GM19455 (cell line): ENCODE measurements around the gene STX17.

Experiments used
- ATAC-seq: cut with Tn5 transposase; IDR thresholded peaks from one replicate; pipeline ENCODE4 v1.9.1; 2021; ENCODE audit not compliant: unreplicated experiment

The STX17 gene

GRCh38 chr9:99905833-99906402 is 536 bp upstream of the STX17 start:
- ATAC-seq, result no peak

- no peak for ATAC-seq
These were observed 716 bp downstream of the STX17 start for GRCh38 chr9:99907208-99907532.

GRCh38 chr9:99911600-99911999 is 5.1 kb downstream of the STX17 start:
- no peak for ATAC-seq

DNA sequence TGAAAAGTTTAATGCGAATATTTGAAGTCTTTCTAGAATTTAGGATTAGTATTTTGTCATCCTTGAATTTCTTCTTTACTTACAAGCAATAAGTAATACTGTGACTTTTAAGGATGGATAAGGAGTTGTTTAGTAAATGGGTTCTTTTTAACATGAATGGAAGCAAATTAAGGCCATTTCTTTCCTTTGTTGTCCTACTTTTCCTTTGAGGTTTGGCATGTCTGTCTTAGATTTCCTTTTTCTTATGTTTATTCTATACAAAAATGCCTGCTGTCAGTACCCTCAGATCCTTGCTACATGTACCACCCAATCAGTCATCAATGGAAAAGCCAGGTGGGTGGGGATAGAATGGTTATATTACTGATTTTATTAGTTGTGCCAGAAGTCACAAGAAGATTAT is 10.2 kb downstream of the STX17 start:
- no peak for ATAC-seq

DNA sequence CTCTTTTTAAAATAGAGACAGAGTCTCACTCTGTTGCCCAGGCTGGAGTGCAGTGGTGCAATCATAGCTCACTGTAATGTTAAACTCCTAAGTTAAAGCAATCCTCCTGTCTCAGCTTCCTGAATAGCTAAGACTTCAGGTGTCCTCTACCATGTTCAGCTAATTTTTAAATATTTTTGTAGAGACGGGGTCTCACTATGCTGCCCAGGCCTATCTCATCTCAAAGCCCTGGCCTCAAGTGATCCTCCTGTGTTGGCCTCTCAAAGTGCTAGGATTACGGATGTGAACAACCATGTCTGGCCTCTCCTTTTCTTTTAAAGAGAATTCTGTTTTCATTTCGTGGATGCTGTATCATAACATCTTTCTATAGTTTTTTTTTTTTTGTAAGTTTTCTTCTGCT is 11.7 kb downstream of the STX17 start:
- no peak for ATAC-seq

DNA sequence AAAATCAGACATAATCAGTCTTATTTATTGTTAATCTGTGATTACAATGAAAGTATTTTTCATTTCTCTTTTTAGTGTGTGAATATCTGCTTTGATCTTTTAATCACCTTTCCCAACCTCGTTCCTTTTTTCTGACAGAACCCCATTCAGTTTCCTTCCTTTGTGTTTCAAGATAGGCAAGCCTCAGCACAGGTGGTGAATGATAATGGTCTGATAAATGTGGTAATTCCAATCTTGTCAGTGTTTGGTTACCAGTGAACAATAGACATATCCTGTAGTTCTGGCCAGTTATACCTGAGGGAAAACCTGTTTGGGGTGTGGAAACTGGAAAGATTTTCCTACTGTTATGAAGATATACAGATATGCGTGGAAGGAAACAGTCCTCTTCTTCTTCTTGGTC is 13.5 kb downstream of the STX17 start:
- no peak for ATAC-seq

GRCh38 chr9:99921875-99922710 is 15.6 kb downstream of the STX17 start:
- ATAC-seq, result no peak

DNA sequence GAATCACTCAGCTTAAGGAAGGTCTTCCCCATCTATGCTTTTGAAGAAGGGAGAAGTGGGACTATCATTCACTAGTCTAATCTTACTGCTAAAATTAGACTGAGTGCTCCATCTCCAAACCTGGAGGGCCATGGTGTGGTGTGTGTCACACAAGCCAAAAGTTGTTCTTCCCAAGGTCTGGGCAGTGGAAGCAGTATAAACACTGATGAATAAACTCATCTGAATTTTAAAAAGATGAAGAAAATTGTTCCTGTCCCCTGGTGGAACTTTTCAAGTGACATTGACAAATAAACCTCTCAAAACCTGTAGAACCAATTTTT is 16.2 kb downstream of the STX17 start:
- ATAC-seq, result no peak

DNA sequence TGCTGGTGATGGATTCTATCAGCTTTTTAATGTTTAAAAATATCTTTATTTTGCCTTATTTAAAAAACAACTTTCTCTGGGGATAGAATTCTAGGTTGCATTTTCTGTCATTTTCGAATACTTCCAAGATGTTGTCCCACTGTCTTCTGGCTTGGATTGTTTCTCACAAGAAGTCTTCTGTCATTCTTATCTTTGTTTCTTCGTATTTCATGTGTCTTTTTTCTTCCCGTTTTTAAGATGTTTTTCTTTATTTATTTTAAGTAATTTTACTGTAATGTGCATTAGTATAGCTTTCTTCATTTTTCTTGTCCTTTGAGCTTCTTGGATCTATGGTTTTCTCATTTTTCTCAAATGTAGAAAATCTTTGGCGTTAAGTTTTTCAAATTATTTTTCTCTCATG is 19.1 kb downstream of the STX17 start:
- no peak for ATAC-seq

GRCh38 chr9:99929652-99930051 is 23.2 kb downstream of the STX17 start:
- no peak for ATAC-seq

GRCh38 chr9:99931155-99931840 is 24.8 kb downstream of the STX17 start:
- ATAC-seq, result no peak

GRCh38 chr9:99936947-99937587 is 30.6 kb downstream of the STX17 start:
- ATAC-seq, result no peak

- no peak for ATAC-seq
These were observed 40.9 kb downstream of the STX17 start for GRCh38 chr9:99947395-99947794.

DNA sequence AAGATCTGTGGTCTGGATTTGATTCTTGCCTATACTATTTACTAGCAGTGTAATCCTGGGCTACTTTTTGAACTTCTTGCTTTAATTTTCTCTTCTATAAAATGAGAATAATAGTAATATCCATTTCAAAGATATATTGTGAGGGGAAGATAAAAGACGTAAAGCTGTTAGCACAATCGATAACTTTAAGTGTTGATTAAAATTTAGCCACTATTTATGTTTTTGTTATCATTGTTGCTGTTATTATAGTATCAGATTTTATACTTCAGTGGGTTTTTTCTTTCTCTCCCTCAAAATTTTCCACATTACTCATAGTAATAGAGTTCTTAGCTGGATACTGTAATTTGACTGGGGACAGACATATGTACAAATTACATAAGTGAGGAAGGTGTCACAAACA is 42.0 kb downstream of the STX17 start:
- no peak for ATAC-seq

- no peak for ATAC-seq
These were observed 42.4 kb downstream of the STX17 start for GRCh38 chr9:99948896-99949295.

GRCh38 chr9:99953861-99954507 is 47.5 kb downstream of the STX17 start:
- no peak for ATAC-seq

DNA sequence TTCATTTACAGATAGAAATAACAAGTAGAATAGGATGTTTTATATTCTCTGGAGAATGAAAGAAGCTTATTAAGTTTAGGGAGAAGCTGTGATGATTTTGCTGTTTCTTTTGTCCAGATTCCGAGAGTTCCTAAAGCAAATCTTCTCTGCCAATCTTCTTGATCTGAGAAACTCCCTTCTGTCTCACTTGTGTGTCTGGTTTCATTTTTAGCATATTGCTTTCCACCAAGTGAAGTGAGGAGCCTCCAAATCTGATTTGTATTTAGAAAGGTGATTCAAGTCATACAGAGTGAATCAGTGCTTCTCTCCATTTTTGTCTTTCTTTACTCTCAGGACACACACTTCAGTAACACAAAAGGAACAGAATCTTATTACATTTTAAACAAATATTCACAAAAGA is 48.4 kb downstream of the STX17 start:
- no peak for ATAC-seq

DNA sequence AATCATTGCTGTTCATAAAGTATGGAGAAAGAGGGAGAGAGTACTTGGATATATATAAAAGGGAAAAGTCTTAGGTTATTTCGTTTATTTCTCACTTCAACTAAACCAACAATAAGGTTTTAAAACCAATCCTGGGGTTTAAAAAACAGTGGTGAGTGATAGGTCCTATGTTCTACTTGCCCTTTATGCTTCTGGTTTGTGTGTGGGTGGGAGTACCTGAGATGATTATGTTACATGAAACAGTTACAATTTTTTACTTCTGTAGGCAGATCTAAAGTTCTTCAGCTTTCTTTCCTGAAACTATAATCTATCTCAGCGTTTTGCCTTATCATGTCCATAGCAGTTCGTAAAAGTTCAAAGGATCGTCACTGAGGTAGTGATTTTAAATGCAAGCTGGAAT is 49.2 kb downstream of the STX17 start:
- no peak for ATAC-seq

DNA sequence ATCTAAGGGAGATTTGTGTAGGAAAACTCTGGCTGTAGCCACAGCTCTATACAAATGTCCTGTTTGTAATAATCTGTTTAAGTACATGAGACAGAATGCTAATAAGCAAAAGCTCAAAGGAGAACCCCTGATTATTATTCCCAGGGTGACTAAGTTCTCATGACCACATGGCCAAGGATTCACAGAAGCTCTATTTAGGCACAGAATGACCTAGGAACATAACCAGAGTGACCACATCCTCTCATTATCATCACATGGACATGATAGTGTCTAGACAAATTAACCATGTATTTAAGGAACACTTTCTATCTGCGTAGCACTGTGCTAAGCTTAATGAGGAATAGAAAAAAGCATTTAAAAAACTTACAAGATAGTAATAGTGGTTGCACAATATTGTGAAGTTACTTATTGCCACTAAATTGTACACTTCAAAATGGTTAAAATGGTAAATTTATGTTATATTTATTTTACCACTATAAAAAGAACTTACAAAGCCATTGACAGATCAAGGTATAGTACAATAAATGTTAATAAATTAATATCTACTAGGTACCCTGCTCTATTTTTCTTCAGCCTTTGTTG is 56.3 kb downstream of the STX17 start:
- ATAC-seq, result no peak

- no peak for ATAC-seq
These were observed 57.9 kb downstream of the STX17 start for GRCh38 chr9:99964336-99964735.

DNA sequence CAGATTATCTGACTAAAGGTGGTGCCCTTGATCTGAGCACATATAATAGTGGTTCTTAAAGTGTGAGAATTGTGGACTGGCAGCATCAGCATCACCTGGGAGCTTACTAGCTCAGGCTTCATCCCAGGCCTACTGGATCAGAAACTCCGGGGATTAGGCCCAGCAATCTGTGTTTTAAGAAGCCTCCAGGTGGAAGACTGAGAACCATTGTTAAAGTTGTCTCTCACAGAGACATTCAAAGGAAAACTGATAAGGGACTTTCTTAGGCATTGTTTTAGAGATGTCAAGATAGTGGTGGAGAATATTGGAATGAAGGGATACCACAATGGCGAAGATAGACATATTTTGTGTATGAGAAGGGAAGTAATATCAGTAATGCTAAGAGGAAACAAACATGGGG is 59.5 kb downstream of the STX17 start:
- no peak for ATAC-seq
